Mesendoderm (in vitro differentiated cells): ENCODE results near the gene PVALB.

Source experiments
- DNase-seq: peaks from one replicate; pipeline ENCODE4 v3.0.0; 2013
- H2AK5ac ChIP-seq: 2 replicates; pipeline ENCODE4 v1.6.1; 2013; ENCODE audit warnings: low read length, inconsistent platforms
- H2BK120ac ChIP-seq: 2 replicates; pipeline ENCODE4 v1.6.1; 2013; ENCODE audit warnings: low read depth, mild to moderate bottlenecking, low read length, moderate library complexity, mixed read lengths
- H2BK15ac ChIP-seq: replicated peaks from 2 replicates; pipeline ENCODE4 v1.6.1; 2013; ENCODE audit warnings: low read depth, mild to moderate bottlenecking, moderate library complexity
- H2BK5ac ChIP-seq: 2 replicates; pipeline ENCODE4 v1.6.1; 2013; ENCODE audit warnings: low read length, inconsistent platforms
- H3K18ac ChIP-seq: 2 replicates; pipeline ENCODE4 v1.6.1; 2013; ENCODE audit warnings: mild to moderate bottlenecking, low read length, mixed read lengths
- H3K23ac ChIP-seq: one replicate; pipeline ENCODE4 v1.6.1; 2013; ENCODE audit warnings: low read length
- H3K27ac ChIP-seq: 2 replicates; pipeline ENCODE4 v1.5.1; 2013; ENCODE audit warnings: low read depth, mild to moderate bottlenecking, inconsistent platforms, low read length, moderate library complexity
- H3K27me3 ChIP-seq: 2 replicates; pipeline ENCODE4 v1.6.1; 2013; ENCODE audit warnings: low read length, control low read depth, mild to moderate bottlenecking, inconsistent platforms; ENCODE audit not compliant: insufficient read depth, poor library complexity
- H3K36me3 ChIP-seq: 2 replicates; pipeline ENCODE4 v1.6.1; 2013; ENCODE audit warnings: low read length, inconsistent platforms; ENCODE audit not compliant: control insufficient read depth, insufficient read depth
- H3K4ac ChIP-seq: one replicate; pipeline ENCODE4 v1.6.1; 2013; ENCODE audit warnings: low read depth, mild to moderate bottlenecking, low read length, moderate library complexity
- H3K4me1 ChIP-seq: 2 replicates; pipeline ENCODE4 v1.6.1; 2013; ENCODE audit warnings: low read depth, low read length, inconsistent platforms; ENCODE audit not compliant: control insufficient read depth
- H3K4me2 ChIP-seq: 2 replicates; pipeline ENCODE4 v1.6.1; 2013; ENCODE audit warnings: low read length
- H3K4me3 ChIP-seq: 2 replicates; pipeline ENCODE4 v1.5.1; 2013; ENCODE audit warnings: mild to moderate bottlenecking, low read length
- H3K56ac ChIP-seq: one replicate; pipeline ENCODE4 v1.6.1; 2013; ENCODE audit warnings: low read length
- H3K79me1 ChIP-seq: 2 replicates; pipeline ENCODE4 v1.6.1; 2013; ENCODE audit warnings: low read length, inconsistent platforms
- H3K79me2 ChIP-seq: 2 replicates; pipeline ENCODE4 v1.6.1; 2013; ENCODE audit warnings: mild to moderate bottlenecking, low read length; ENCODE audit not compliant: control insufficient read depth, insufficient read depth
- H3K9ac ChIP-seq: 2 replicates; pipeline ENCODE4 v1.6.1; 2013; ENCODE audit warnings: low read length, inconsistent platforms
- H4K5ac ChIP-seq: one replicate; pipeline ENCODE4 v1.6.1; 2013; ENCODE audit warnings: low read length
- H4K8ac ChIP-seq: one replicate; pipeline ENCODE4 v1.6.1; 2013; ENCODE audit warnings: low read depth, mild to moderate bottlenecking, control low read depth, low read length, moderate library complexity
- WGBS: extraction: QIAGEN DNeasy Blood & Tissue Kit; methylation state at CpG from one replicate; pipeline ENCODE4 v1.1.7; 2013; ENCODE audit warnings: low lambda C conversion rate, missing lambda C conversion rate; ENCODE audit not compliant: insufficient coverage; ENCODE audit errors: extremely low coverage; 5-methylcytosine and 5-hydroxymethylcytosine counted together

The PVALB gene

GRCh38 chr22:36807627-36808026, 9.2 kb downstream of the PVALB start:
- no peaks in the 10 kb centered on the region for H3K4me1 ChIP-seq
- no peak overlapping the region for H2BK120ac ChIP-seq
- no peak overlapping the region for H4K8ac ChIP-seq
- H3K27ac ChIP-seq, result no peak overlapping the region
- WGBS, result no CpG with 5 or more reads among the region's 7 CpGs
- no peak overlapping the region for H3K4ac ChIP-seq
- H3K56ac ChIP-seq, result no peak overlapping the region
- H3K23ac ChIP-seq, result no peak overlapping the region
- no peaks in the 10 kb centered on the region for H3K36me3 ChIP-seq
- H4K5ac ChIP-seq, result no peak overlapping the region
- H3K27me3 ChIP-seq, result no peaks in the 10 kb centered on the region
- no peak overlapping the region for H3K9ac ChIP-seq
- no peak overlapping the region for H3K4me3 ChIP-seq
- no peak overlapping the region for H2AK5ac ChIP-seq
- H3K79me2 ChIP-seq, result no peaks in the 10 kb centered on the region
- H3K4me2 ChIP-seq, result no peak overlapping the region
- no peak overlapping the region for H2BK15ac ChIP-seq
- peak; percentile 49 for DNase-seq
- H3K18ac ChIP-seq, result no peak overlapping the region
- H3K79me1 ChIP-seq, result no peaks in the 10 kb centered on the region
- no peak overlapping the region for H2BK5ac ChIP-seq

DNA sequence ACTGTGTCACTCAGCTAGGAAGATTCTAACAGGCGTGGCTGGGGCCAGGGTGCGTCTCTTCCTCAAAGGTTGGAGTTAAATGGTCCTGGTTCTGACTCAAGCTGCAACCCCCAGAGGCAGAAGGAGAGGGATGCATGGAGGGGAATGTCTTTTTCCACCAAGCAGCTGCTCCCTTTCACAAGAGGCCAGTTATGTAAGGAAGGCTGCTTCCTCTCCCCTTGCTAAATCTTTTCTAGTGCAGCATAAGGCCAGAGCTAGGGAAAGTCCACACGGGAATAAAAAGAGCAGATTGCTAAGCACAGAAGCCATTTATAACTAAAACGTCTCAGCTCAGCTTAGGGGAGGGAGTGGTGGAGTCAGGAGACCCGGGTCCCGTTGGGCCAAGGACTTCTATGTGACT, 10.0 kb downstream of the PVALB start:
- Histone ChIP-seq H3K23ac (no peak overlapping the region), H2BK5ac (no peak overlapping the region), H2AK5ac (no peak overlapping the region), H3K4me1 (no peaks in the 10 kb centered on the region), H3K79me1 (no peaks in the 10 kb centered on the region), H3K4ac (no peak overlapping the region), H3K27ac (no peak overlapping the region), H3K4me2 (no peak overlapping the region), H3K9ac (no peak overlapping the region), H3K4me3 (no peak overlapping the region), H3K36me3 (no peaks in the 10 kb centered on the region), H4K8ac (no peak overlapping the region), H3K27me3 (no peaks in the 10 kb centered on the region), H3K79me2 (no peaks in the 10 kb centered on the region), H4K5ac (no peak overlapping the region), H3K18ac (no peak overlapping the region), H3K56ac (no peak overlapping the region), H2BK120ac (no peak overlapping the region), H2BK15ac (no peak overlapping the region)
- no peak for DNase-seq
- WGBS, result no CpG with 5 or more reads among the region's 6 CpGs

- H4K8ac ChIP-seq, result no peak overlapping the region
- no peak overlapping the region for H2AK5ac ChIP-seq
- no peak overlapping the region for H3K4ac ChIP-seq
- H3K4me2 ChIP-seq, result no peak overlapping the region
- no peak overlapping the region for H2BK5ac ChIP-seq
- WGBS, result no CpG with 5 or more reads among the region's 1 CpG
- H3K18ac ChIP-seq, result no peak overlapping the region
- no peaks in the 10 kb centered on the region for H3K79me2 ChIP-seq
- no peaks in the 10 kb centered on the region for H3K36me3 ChIP-seq
- DNase-seq, result no peak
- H3K23ac ChIP-seq, result no peak overlapping the region
- H3K27me3 ChIP-seq, result no peaks in the 10 kb centered on the region
- H3K27ac ChIP-seq, result no peak overlapping the region
- no peaks in the 10 kb centered on the region for H3K4me1 ChIP-seq
- no peaks in the 10 kb centered on the region for H3K79me1 ChIP-seq
- no peak overlapping the region for H3K56ac ChIP-seq
- no peak overlapping the region for H3K9ac ChIP-seq
- H4K5ac ChIP-seq, result no peak overlapping the region
- no peak overlapping the region for H3K4me3 ChIP-seq
- H2BK120ac ChIP-seq, result no peak overlapping the region
- no peak overlapping the region for H2BK15ac ChIP-seq
These were observed 13.5 kb downstream of the PVALB start for GRCh38 chr22:36803358-36803757.

GRCh38 chr22:36798674-36799066, 18.2 kb downstream of the PVALB start:
- no peaks in the 10 kb centered on the region for H3K79me1 ChIP-seq
- H3K4me3 ChIP-seq, result no peak overlapping the region
- no CpG with 5 or more reads among the region's 11 CpGs for WGBS
- no peak for DNase-seq
- no peak overlapping the region for H4K8ac ChIP-seq
- H3K4me1 ChIP-seq, result no peaks in the 10 kb centered on the region
- H2BK5ac ChIP-seq, result no peak overlapping the region
- no peak overlapping the region for H2BK15ac ChIP-seq
- H3K27me3 ChIP-seq, result no peaks in the 10 kb centered on the region
- H3K18ac ChIP-seq, result no peak overlapping the region
- no peak overlapping the region for H3K23ac ChIP-seq
- no peak overlapping the region for H4K5ac ChIP-seq
- no peaks in the 10 kb centered on the region for H3K36me3 ChIP-seq
- no peaks in the 10 kb centered on the region for H3K79me2 ChIP-seq
- no peak overlapping the region for H3K4me2 ChIP-seq
- H3K4ac ChIP-seq, result no peak overlapping the region
- no peak overlapping the region for H2BK120ac ChIP-seq
- no peak overlapping the region for H3K9ac ChIP-seq
- no peak overlapping the region for H2AK5ac ChIP-seq
- no peak overlapping the region for H3K27ac ChIP-seq
- H3K56ac ChIP-seq, result no peak overlapping the region

DNA sequence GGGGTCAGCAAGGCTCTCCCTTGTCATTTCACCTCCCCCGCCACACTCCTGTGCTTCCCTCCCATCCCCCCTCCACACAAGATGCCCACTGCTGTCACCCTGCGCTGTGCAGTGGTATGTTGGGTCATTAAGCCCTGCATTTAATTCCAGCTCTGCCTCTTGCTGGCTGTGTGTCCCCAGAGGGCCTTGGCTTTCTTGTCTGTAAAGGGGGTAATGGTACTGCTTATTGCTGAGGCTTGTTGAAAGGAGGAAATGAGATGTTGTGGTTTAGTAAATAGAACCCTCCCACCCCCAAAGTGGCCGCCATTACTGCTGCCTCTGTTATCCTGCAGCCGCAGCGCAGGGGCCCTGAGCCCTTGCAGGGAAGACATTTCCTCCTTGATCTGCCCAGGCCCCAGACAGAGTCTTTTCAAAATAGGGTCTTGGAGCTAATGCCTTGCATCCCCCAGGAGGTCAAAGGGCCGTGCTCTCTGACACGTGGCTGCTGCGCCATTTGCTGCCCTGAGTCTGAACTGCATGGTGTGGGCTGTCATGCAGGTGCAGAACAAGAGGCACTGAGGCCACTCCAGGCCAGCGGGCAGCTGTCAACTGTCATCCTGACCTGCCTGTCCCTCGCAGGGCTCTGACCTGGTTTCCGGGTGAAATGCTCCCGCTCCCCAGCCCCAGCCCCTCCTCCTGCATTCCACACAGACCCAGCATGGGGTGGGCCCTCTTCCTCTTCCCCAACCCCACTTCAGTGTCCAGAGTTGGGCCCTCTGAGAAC, 18.7 kb downstream of the PVALB start:
- Histone ChIP-seq H2BK5ac (no peak overlapping the region), H2AK5ac (no peak overlapping the region), H3K4ac (no peak overlapping the region), H3K36me3 (no peaks in the 10 kb centered on the region), H3K9ac (no peak overlapping the region), H3K4me1 (no peaks in the 10 kb centered on the region), H3K18ac (no peak overlapping the region), H3K56ac (no peak overlapping the region), H3K4me3 (no peak overlapping the region), H3K4me2 (no peak overlapping the region), H3K23ac (no peak overlapping the region), H4K5ac (no peak overlapping the region), H3K27me3 (no peaks in the 10 kb centered on the region), H3K79me2 (no peaks in the 10 kb centered on the region), H2BK120ac (no peak overlapping the region), H4K8ac (no peak overlapping the region), H2BK15ac (no peak overlapping the region), H3K27ac (no peak overlapping the region), H3K79me1 (no peaks in the 10 kb centered on the region)
- WGBS, result no CpG with 5 or more reads among the region's 12 CpGs
- no peak for DNase-seq

DNA sequence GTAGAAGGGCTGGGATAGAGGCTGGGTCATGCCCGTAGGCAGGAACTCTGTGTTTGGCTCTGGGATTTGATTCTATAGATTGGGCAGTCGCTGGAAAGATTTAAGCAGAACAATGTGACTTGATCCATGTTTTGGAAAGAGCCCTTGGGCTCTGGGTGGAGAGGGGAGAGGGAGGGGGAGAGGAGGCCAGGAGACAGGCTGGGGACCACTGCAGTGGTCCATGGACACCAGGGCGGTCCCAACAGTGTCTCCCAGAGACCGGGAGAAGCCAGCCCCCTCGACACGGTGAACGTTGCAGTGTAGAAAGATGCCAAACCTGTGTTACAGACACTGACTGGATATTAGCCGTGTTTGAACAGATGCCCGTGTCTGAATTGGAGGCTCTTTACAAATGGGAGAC, 19.5 kb downstream of the PVALB start:
- Histone ChIP-seq H3K4me1 (no peaks in the 10 kb centered on the region), H3K4me2 (no peak overlapping the region), H3K79me1 (no peaks in the 10 kb centered on the region), H4K5ac (no peak overlapping the region), H3K9ac (no peak overlapping the region), H3K27me3 (no peaks in the 10 kb centered on the region), H3K23ac (no peak overlapping the region), H3K36me3 (no peaks in the 10 kb centered on the region), H3K56ac (no peak overlapping the region), H3K18ac (no peak overlapping the region), H3K27ac (no peak overlapping the region), H2BK5ac (no peak overlapping the region), H3K4me3 (no peak overlapping the region), H3K4ac (no peak overlapping the region), H3K79me2 (no peaks in the 10 kb centered on the region), H2BK120ac (no peak overlapping the region), H4K8ac (no peak overlapping the region), H2BK15ac (no peak overlapping the region), H2AK5ac (no peak overlapping the region)
- WGBS, result no CpG with 5 or more reads among the region's 9 CpGs
- DNase-seq, result no peak
